Measurements from ENCODE around the gene GOSR1.

GOSR1 gene

GRCh38 chr17:30476726-30477082 is 504 bp upstream of the GOSR1 start:
- no peak for TF ChIP-seq CTCF (conservative IDR thresholded peaks at IDR 0.05)
- no peak for TF ChIP-seq ZFX (IDR thresholded peaks at IDR 0.05)
- H3K27ac ChIP-seq, result peak overlapping the region; percentile 89

GRCh38 chr17:30477774-30478115 is 537 bp downstream of the GOSR1 start:
- TF ChIP-seq CTCF (conservative IDR thresholded peaks at IDR 0.05) (no peak), ZFX (IDR thresholded peaks at IDR 0.05) (no peak)
- peak overlapping the region; percentile 89 for H3K27ac ChIP-seq

- TF ChIP-seq CTCF (conservative IDR thresholded peaks at IDR 0.05) (no peak), ZFX (IDR thresholded peaks at IDR 0.05) (no peak)
- no peak overlapping the region for H3K27ac ChIP-seq
These were observed 5.3 kb downstream of the GOSR1 start for GRCh38 chr17:30482555-30482954.

GRCh38 chr17:30483159-30483558 is 6.0 kb downstream of the GOSR1 start:
- no peak overlapping the region for H3K27ac ChIP-seq
- TF ChIP-seq CTCF (conservative IDR thresholded peaks at IDR 0.05) (no peak), ZFX (IDR thresholded peaks at IDR 0.05) (no peak)

- TF ChIP-seq CTCF (conservative IDR thresholded peaks at IDR 0.05) (no peak), ZFX (IDR thresholded peaks at IDR 0.05) (no peak)
- H3K27ac ChIP-seq, result no peak overlapping the region
These were observed 16.6 kb downstream of the GOSR1 start for GRCh38 chr17:30493780-30494179.

- H3K27ac ChIP-seq, result no peak overlapping the region
These were observed 18.4 kb downstream of the GOSR1 start for GRCh38 chr17:30495586-30495985.

GRCh38 chr17:30503558-30503957 is 26.4 kb downstream of the GOSR1 start:
- TF ChIP-seq ZFX (IDR thresholded peaks at IDR 0.05) (no peak), CTCF (conservative IDR thresholded peaks at IDR 0.05) (no peak)
- H3K27ac ChIP-seq, result no peak overlapping the region

More at GRCh38 chr17:30495586-30495985, 18.4 kb downstream of the GOSR1 start:
- TF ChIP-seq ZFX (IDR thresholded peaks at IDR 0.05), result no peak
- TF ChIP-seq CTCF (conservative IDR thresholded peaks at IDR 0.05), result no peak

All from C4-2B (cell line).